HG03045 (cell line): Measurements from ENCODE around the gene MMS22L.

ENCODE experiments used
- ATAC-seq: cut with Tn5 transposase; IDR thresholded peaks from one replicate; pipeline ENCODE4 v1.9.1; 2021; ENCODE audit warnings: mild to moderate bottlenecking, moderate library complexity; ENCODE audit not compliant: unreplicated experiment

Gene MMS22L

DNA sequence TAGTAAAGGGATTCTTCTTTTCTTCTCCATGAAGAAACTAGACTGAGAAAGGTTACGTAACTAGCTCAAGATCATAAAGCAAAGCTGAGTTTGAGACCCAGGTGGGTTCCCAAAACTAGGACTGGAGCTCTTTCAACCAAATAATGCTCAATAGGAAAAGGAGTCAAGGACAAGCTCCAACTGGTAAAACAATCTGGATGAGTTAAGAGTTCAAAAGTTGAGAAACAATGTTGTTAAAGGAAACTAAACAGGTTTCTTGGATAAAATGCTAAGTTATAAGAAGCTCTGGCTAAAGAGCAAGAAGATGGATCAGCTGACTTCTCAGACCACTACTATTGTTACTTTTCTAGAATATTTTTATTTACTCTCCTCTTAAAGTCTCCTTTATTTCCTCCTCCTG lies 137.3 kb downstream of the MMS22L start:
- ATAC-seq = no peak

DNA sequence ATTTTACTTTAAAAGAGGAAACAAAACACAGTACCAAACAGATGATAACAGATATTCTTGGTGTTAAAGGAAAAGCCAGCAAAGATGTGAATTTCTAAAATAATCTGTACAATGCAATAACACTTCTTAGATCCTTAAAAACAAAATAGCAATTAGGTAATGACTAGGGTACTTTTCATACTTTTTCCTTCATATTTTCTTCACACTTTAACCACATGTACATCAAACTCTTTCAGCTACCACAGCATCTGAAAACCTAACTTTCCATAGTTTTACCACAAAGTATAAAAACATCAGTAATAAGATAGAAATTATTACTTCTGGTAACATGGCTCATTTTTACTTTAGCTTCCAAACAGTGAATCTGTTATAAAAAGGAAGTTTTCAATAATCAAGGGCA lies 141.3 kb downstream of the MMS22L start:
- ATAC-seq = no peak

GRCh38 chr6:97138581-97138980 lies 144.4 kb downstream of the MMS22L start:
- ATAC-seq = no peak

GRCh38 chr6:97136626-97137358 lies 146.2 kb downstream of the MMS22L start:
- ATAC-seq = no peak

GRCh38 chr6:97133067-97133466 lies 149.9 kb downstream of the MMS22L start:
- no peak for ATAC-seq

DNA sequence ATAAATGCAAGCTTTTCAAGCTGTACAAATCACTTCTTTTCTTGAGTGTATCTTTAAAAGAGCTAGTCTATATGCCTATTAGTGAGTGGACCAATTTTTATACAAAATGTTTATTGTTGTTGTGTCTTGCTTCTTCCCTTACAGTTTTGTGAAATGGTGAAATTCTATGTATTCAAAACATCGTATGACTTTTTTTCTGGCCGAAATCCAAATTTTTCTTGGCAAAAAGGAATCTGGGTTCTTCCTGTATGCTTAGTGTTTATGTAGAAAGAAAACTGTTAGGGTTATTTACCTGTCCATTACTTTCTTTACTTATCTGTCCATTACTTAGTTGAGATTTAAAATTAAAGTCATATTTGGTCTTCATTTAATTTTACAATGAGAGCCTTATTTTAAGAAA lies 153.9 kb downstream of the MMS22L start:
- no peak for ATAC-seq

GRCh38 chr6:97128507-97128906 lies 154.5 kb downstream of the MMS22L start:
- ATAC-seq = no peak

GRCh38 chr6:97123652-97124051 lies 159.4 kb downstream of the MMS22L start:
- no peak for ATAC-seq

- ATAC-seq = no peak
These were observed 159.9 kb downstream of the MMS22L start for GRCh38 chr6:97123112-97123511.

DNA sequence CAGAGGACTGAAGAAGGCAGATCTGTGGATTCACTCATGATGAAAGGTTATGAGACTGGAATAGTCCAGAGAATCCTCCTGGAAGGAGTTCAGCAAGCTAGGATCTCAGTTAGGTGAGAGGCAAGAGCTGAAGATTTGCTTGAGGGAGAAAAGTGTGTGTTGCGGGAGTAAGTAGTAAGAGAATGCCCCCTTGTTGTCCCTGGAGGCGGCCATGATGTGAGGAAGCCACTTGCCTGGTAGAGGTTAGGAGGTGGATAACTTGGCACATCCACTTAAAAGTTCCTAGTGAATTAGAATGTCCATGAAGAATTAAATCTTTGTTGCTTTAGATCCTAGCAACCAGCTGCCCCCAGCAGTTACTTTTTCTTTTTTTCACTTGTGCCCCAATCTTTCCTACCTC lies 162.5 kb downstream of the MMS22L start:
- ATAC-seq = no peak

- no peak for ATAC-seq
These were observed 168.4 kb downstream of the MMS22L start for GRCh38 chr6:97114645-97115044.

DNA sequence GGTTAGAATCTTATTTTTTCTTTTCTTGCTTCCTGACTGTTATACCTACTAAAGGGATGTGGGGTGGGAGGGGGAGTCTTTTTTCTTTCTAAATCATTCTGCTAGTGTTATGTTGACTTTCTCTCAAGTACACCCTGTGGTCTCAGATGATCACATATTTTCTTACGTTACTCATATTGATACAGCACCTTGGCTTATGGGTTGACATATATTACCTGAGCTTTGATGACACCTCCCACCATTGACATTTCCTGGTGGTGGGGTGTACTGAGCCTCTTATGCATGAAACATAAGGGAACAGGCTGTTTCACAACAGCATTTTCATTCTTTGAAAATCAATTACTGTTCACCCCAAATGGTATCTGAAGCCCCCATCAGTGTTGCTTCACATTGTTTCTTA lies 169.8 kb downstream of the MMS22L start:
- ATAC-seq = no peak

GRCh38 chr6:97111243-97111642 lies 171.8 kb downstream of the MMS22L start:
- ATAC-seq = no peak

DNA sequence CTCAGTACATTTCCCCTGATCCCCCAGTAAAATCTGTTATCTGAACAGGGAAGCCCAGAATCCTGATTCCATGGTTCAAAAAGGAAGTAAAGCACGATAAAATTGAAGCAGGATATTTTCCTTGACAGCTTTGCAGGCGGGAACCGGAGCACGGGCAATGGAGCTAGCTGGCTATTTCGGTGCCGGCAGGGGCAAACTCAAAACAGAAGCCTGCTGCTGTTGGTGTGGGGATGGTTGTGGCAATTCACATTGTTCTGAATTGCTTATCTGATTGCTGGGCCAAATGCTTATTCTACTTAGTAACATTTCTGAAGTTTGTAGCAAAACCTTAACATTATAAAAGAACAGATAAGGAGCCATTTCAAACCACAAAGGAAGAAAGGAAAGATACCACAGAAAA lies 172.4 kb downstream of the MMS22L start:
- ATAC-seq = no peak

- ATAC-seq = no peak
These were observed 172.9 kb downstream of the MMS22L start for GRCh38 chr6:97110149-97110548.

DNA sequence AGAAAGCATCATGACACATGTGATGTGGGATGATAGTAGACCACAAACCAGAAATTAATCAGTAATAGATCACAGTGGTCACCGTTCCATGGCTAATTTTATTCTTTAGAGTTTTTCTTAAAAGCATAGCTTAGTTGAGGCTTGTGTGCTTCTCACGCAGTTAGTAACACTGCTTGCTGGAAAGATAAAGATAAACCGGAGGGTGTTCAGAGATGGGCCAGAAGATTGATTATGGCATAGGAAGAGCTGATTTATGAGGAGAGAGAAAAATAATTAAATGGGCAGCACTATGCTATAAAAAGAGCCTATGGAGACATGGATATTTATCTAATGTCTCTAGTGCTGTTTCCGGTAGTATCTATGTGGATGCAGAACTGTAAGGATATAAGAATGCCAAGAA lies 173.6 kb downstream of the MMS22L start:
- ATAC-seq = no peak

DNA sequence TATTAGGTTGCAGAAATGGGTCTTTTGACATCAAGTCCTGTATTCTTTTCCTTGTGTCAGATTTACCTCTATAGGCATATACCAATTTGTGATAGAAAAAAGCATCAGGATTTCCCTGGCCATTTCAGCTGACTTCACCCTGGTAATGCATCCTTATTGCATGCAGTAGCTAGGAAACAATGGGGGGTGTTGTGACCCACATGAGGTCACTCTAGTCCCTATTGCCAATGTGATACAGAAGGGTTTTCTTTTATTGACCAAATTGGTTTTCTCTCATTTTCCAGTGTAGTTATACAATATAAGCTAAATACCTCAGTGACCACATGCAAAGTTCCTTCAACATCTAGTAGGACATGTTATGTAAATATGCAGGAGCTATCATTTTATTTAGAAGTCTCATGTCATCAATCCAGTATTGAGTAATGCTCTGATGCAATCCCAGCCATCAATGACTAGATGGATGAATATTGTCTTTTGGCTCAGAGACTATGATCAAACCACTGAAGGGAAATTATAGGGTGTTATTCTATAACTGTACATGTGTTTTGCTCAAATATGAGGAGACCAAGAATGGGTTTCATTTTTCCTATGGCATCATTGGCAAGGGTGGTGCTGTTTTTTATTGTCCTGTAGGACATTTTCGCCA lies 180.7 kb downstream of the MMS22L start:
- no peak for ATAC-seq

DNA sequence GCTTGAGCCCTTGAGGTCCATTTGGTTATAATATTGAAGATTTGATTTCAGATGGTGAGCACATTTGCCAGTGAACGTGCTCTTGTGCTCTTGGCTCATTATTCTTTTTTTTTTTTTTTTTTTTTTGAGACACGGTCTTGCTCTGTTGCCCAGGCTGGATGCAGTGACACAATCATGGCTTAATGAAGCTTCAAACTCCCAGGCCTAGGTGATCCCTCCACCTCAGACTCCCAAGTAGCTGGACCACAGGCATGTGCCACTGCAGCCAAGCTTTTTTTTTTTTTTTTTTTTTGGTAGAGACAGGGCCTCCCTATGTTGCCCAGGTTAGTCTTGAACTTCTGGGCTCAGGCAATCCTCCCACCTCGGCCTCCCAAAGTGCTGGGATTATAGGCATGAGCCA lies 182.3 kb downstream of the MMS22L start:
- ATAC-seq = no peak

DNA sequence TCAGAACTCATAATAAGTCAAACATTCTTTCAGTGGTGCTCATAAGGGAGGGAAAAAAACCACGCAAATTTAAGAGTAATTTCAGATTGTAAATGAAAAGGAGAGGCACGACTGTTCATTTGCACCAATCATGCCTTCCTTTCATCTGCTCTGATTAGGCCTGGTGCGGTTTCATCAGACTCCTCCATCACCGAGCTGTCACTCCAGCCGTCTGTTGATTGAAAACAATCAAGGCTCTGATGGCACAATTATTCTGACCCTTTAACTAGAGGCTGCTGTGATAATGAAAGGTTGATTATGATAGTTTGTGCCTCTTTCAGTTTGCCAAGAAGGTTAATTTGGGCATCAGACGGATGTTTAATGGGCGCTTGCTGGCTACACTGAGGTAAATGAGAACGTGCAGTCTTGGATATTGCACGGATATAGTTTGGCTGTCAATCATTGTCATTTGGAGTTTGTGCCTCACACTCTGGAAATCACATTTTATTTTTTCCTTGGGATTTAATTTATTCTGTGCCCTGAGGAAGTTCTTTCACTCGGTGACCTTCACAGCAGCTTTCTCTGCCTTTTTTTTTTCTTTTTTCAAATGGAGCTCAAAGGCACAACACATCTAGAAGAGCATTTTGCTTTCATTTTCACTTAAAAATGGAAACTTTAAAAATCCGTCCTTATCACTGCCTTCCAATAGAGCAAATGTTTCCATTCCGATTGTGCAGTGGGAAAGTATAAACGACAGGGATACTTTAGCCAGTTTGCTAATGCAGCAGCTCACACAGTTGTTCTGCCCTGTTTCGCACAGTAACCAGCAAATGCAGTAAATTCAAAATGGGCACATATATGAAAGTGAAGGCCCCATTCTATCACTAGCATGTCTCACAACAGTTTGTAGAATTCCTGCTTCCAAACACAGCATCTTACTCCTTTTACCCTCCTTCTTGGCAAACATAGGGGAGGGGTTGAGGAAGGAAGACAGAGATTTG lies 185.7 kb downstream of the MMS22L start:
- ATAC-seq = no peak

GRCh38 chr6:97095311-97095850 lies 187.6 kb downstream of the MMS22L start:
- no peak for ATAC-seq

GRCh38 chr6:97094376-97094775 lies 188.6 kb downstream of the MMS22L start:
- ATAC-seq = no peak
